ENCODE data around the gene TAPT1.

- no peak for TF ChIP-seq REST (IDR thresholded peaks at IDR 0.05; ENCODE audit: insufficient read depth in 1 of 2, low read depth in 2 of 2, low read length in 2 of 2)
- no peak for TF ChIP-seq POLR2AphosphoS5 (IDR thresholded peaks at IDR 0.05; ENCODE audit: low read depth, low read length)
- no peak for TF ChIP-seq FOXP2 (optimal IDR thresholded peaks at IDR 0.05; ENCODE audit: borderline replicate concordance, extremely low read depth, extremely low read length, insufficient read depth)
These were observed 17.0 kb upstream of the TAPT1 start for GRCh38 chr4:16243285-16243684.

All from PFSK-1 (cell line).